ENCODE measurements around the gene GOLT1B.

DNA sequence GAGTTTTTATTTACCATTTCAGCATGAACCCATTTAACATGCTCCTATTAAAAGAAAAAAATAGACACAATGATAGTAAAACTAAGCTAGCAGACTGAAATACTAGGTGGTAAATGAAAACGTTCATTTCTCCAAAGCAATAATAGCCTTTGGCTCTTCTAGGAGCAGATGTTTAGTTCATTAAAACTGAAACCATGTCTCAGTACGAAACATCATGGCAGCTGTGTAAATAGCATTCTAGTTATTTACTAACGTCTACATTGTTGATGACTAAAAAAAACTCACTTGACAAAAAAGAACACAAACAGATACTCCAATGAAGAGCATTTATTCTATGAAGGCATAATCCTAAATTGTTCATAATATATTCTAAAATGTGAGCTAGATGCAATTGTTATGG, 18.1 kb upstream of the GOLT1B start:
- TF ChIP-seq, protein P1, sequence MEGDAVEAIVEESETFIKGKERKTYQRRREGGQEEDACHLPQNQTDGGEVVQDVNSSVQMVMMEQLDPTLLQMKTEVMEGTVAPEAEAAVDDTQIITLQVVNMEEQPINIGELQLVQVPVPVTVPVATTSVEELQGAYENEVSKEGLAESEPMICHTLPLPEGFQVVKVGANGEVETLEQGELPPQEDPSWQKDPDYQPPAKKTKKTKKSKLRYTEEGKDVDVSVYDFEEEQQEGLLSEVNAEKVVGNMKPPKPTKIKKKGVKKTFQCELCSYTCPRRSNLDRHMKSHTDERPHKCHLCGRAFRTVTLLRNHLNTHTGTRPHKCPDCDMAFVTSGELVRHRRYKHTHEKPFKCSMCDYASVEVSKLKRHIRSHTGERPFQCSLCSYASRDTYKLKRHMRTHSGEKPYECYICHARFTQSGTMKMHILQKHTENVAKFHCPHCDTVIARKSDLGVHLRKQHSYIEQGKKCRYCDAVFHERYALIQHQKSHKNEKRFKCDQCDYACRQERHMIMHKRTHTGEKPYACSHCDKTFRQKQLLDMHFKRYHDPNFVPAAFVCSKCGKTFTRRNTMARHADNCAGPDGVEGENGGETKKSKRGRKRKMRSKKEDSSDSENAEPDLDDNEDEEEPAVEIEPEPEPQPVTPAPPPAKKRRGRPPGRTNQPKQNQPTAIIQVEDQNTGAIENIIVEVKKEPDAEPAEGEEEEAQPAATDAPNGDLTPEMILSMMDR (IDR thresholded peaks at IDR 0.05; ENCODE audit: insufficient read depth, low read depth, low read length) = no peak
- no peak for TF ChIP-seq EZH2 (IDR thresholded peaks at IDR 0.05; ENCODE audit: insufficient read depth, low read length)

Data from astrocyte (in vitro differentiated cells and primary cell).